ENCODE data around the gene PFDN4. TPM values are rescaled to one million over a fixed set of nuclear protein-coding genes. Genes with fewer than 3 reads are reported as not detected.

The PFDN4 gene
- total and polyA plus RNA-seq, 2 of the 13 experiments (the other 11 are each of a cell fraction or from before 2014, with no cell fraction given): 59.8 to 227 TPM

DNA sequence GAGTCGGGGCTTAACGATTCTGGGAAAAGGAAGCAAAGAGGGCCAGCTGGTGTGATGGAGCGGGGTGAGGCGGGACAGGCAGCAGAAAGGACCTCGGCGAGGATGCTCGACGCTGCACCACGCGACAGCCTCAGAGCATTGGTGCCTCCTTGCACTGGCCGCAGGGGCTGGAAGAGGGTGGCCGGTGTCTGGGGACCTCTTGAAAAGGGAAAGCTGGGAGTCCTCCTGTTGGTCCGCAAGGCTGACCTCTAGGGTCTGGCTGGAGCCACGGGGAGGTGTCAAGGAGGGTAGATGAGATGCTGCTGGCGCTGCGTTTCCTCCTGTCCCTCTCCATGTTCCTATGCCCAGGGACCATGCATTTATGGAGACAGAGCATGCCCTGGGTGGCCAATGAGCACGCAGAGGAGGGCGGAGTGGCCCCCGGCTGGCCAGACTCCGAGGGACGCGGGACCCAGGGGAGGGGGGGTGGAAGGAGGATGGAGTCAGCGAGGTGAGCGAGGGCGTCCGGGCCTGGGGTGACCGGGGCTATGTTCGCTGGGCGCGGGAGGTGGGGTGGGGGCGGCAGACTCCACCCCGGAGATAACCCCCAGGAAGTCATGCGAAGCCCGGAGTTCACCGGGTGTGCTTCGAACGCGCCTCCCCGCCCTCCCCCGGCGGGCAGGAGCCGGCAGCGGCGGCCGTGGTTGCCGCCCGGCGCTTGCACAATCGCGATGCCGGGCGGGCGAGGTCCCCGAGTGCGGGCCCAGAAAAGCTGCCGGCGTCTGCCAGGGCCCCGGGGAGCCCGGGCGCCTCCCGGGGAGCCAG is 34.0 kb upstream of the PFDN4 start, which contains the start of gene CYP24A1 (continued):
- TF ChIP-seq, protein P1, sequence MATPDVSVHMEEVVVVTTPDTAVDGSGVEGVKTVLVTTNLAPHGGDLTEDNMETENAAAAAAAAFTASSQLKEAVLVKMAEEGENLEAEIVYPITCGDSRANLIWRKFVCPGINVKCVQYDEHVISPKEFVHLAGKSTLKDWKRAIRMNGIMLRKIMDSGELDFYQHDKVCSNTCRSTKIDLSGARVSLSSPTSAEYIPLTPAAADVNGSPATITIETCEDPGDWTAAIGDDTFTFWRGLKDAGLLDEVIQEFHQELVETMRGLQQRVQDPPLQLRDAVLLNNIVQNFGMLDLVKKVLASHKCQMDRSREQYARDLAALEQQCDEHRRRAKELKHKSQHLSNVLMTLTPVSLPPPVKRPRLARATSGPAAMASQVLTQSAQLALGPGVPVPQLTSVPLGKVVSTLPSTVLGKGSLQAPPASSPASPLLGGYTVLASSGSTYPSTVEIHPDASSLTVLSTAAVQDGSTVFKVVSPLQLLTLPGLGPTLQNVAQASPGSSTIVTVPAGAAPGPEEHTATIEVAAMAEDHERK (CRISPR knock-in tag; IDR thresholded peaks at IDR 0.05; ENCODE audit: low read depth): no peak
- TF ChIP-seq ZNF205 (CRISPR knock-in tag; IDR thresholded peaks at IDR 0.05): no peak
- TF ChIP-seq, protein P2, sequence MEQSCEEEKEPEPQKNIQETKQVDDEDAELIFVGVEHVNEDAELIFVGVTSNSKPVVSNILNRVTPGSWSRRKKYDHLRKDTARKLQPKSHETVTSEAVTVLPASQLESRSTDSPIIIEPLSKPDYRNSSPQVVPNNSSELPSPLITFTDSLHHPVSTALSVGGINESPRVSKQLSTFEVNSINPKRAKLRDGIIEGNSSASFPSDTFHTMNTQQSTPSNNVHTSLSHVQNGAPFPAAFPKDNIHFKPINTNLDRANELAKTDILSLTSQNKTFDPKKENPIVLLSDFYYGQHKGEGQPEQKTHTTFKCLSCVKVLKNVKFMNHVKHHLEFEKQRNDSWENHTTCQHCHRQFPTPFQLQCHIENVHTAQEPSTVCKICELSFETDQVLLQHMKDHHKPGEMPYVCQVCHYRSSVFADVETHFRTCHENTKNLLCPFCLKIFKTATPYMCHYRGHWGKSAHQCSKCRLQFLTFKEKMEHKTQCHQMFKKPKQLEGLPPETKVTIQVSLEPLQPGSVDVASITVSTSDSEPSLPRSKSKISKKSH (CRISPR knock-in tag; IDR thresholded peaks at IDR 0.05; ENCODE audit: borderline replicate concordance): no peak
- TF ChIP-seq ZNF7 (CRISPR knock-in tag; IDR thresholded peaks at IDR 0.05): no peak
- TF ChIP-seq ZNF354B (CRISPR knock-in tag; IDR thresholded peaks at IDR 0.05): no peak
- no peak for TF ChIP-seq E2F5 (CRISPR knock-in tag; conservative IDR thresholded peaks at IDR 0.05)
- no peak for TF ChIP-seq STAG1 (CRISPR knock-in tag; IDR thresholded peaks at IDR 0.05)
- TF ChIP-seq RBM39 (IDR thresholded peaks at IDR 0.05; ENCODE audit: low read depth, low read length, poor library complexity, severe bottlenecking): peak; percentile 13
- no peak for TF ChIP-seq ZNF709 (CRISPR knock-in tag; IDR thresholded peaks at IDR 0.05)
- TF ChIP-seq IKZF1 (IDR thresholded peaks at IDR 0.05): no peak
- TF ChIP-seq ISL2 (CRISPR knock-in tag; IDR thresholded peaks at IDR 0.05): no peak; the same call in 1 of the 2 replicates
- TF ChIP-seq ZFP62 (CRISPR knock-in tag; IDR thresholded peaks at IDR 0.05): no peak
- TF ChIP-seq KLF15 (CRISPR knock-in tag; IDR thresholded peaks at IDR 0.05; ENCODE audit: borderline replicate concordance): no peak
- TF ChIP-seq NONO (IDR thresholded peaks at IDR 0.05): no peak
- TF ChIP-seq NONO (CRISPR knock-in tag; conservative IDR thresholded peaks at IDR 0.05): no peak
- no peak for TF ChIP-seq SNAPC2 (CRISPR knock-in tag; IDR thresholded peaks at IDR 0.05)
- TF ChIP-seq ZNF275 (CRISPR knock-in tag; IDR thresholded peaks at IDR 0.05; ENCODE audit: borderline replicate concordance): no peak
- no peak for TF ChIP-seq TFAP4 (IDR thresholded peaks at IDR 0.05; ENCODE audit: borderline replicate concordance, low read depth)
- TF ChIP-seq, protein P3, sequence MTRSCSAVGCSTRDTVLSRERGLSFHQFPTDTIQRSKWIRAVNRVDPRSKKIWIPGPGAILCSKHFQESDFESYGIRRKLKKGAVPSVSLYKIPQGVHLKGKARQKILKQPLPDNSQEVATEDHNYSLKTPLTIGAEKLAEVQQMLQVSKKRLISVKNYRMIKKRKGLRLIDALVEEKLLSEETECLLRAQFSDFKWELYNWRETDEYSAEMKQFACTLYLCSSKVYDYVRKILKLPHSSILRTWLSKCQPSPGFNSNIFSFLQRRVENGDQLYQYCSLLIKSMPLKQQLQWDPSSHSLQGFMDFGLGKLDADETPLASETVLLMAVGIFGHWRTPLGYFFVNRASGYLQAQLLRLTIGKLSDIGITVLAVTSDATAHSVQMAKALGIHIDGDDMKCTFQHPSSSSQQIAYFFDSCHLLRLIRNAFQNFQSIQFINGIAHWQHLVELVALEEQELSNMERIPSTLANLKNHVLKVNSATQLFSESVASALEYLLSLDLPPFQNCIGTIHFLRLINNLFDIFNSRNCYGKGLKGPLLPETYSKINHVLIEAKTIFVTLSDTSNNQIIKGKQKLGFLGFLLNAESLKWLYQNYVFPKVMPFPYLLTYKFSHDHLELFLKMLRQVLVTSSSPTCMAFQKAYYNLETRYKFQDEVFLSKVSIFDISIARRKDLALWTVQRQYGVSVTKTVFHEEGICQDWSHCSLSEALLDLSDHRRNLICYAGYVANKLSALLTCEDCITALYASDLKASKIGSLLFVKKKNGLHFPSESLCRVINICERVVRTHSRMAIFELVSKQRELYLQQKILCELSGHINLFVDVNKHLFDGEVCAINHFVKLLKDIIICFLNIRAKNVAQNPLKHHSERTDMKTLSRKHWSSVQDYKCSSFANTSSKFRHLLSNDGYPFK (CRISPR knock-in tag; IDR thresholded peaks at IDR 0.05; ENCODE audit: borderline replicate concordance): no peak
- TF ChIP-seq FOXK2 (IDR thresholded peaks at IDR 0.05): no peak
